ENCODE results near the gene LRATD1.

GRCh38 chr2:14634489-14635390 is 2.2 kb downstream of the LRATD1 start:
- TF ChIP-seq, protein P1, sequence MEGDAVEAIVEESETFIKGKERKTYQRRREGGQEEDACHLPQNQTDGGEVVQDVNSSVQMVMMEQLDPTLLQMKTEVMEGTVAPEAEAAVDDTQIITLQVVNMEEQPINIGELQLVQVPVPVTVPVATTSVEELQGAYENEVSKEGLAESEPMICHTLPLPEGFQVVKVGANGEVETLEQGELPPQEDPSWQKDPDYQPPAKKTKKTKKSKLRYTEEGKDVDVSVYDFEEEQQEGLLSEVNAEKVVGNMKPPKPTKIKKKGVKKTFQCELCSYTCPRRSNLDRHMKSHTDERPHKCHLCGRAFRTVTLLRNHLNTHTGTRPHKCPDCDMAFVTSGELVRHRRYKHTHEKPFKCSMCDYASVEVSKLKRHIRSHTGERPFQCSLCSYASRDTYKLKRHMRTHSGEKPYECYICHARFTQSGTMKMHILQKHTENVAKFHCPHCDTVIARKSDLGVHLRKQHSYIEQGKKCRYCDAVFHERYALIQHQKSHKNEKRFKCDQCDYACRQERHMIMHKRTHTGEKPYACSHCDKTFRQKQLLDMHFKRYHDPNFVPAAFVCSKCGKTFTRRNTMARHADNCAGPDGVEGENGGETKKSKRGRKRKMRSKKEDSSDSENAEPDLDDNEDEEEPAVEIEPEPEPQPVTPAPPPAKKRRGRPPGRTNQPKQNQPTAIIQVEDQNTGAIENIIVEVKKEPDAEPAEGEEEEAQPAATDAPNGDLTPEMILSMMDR (conservative IDR thresholded peaks at IDR 0.05 in 1 of 2, IDR thresholded peaks at IDR 0.05 in 1 of 2; ENCODE audit: low read depth in 1 of 2, low read length in 2 of 2): peak; percentile 52 to 61
- TF ChIP-seq EZH2 (IDR thresholded peaks at IDR 0.05; ENCODE audit: low read length, missing control alignments): no peak

Measured in fibroblast of lung (primary cell).